ENCODE results near the gene LRP2. TPM values are rescaled to one million over a fixed set of nuclear protein-coding genes. Genes with fewer than 3 reads are reported as not detected.

Gene LRP2
- total RNA-seq, 4 donors from 2014 or later = under 0.01 to 0.35 (median 0.06) TPM; not detected in 1

DNA sequence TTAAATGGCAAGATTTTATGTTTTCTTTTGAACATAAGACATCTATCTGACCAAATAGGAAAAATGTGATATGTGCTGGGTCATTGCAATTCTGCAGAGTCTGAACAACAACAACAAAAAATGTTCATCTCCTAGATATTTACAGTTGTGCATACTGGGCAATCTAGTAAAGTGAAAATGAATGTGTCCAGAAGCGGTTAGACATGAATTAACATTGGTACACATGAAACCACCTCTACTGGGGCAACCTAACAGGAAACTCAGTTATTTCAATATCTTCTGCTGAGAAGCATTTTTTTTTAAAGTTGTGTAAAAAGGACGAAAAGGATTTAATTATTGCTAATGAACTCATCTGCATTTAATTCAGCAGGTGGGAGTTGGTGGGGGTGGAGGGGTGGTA lies 216.1 kb downstream of the LRP2 start:
- no peak overlapping the region for H3K4me3 ChIP-seq
- H3K9me3 ChIP-seq = no peaks in the 10 kb centered on the region
- no peak overlapping the region for H3K27ac ChIP-seq
- H3K27me3 ChIP-seq = no peaks in the 10 kb centered on the region
- intact Hi-C loops (cut with DNase I; ENCODE audit: low total_unique reads) = no loop called here
- DNase-seq = no peak
- no peaks in the 10 kb centered on the region for H3K4me1 ChIP-seq
- no peaks in the 10 kb centered on the region for H3K36me3 ChIP-seq
- TF ChIP-seq, protein P1, sequence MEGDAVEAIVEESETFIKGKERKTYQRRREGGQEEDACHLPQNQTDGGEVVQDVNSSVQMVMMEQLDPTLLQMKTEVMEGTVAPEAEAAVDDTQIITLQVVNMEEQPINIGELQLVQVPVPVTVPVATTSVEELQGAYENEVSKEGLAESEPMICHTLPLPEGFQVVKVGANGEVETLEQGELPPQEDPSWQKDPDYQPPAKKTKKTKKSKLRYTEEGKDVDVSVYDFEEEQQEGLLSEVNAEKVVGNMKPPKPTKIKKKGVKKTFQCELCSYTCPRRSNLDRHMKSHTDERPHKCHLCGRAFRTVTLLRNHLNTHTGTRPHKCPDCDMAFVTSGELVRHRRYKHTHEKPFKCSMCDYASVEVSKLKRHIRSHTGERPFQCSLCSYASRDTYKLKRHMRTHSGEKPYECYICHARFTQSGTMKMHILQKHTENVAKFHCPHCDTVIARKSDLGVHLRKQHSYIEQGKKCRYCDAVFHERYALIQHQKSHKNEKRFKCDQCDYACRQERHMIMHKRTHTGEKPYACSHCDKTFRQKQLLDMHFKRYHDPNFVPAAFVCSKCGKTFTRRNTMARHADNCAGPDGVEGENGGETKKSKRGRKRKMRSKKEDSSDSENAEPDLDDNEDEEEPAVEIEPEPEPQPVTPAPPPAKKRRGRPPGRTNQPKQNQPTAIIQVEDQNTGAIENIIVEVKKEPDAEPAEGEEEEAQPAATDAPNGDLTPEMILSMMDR (IDR thresholded peaks at IDR 0.05) = no peak
- no peak for TF ChIP-seq POLR2A (IDR thresholded peaks at IDR 0.05)

DNA sequence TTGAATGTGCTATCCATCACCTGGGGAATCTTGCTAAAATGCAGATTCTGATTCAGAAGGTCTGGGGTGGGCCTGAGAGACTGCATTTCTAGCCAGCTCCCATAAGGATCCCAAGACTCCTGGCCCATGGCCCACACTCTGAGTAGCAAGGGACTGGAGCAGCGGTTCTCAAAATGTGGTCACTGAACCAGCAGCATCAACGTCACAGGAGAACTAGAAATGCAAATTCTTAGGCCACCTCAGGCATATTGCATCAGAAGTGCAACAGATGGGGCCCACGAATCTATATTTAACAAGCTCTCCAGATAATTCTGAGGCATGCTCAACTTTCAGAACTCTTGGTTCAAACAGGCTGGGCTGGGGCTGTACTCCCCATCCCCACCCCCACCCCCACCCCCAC lies 218.3 kb downstream of the LRP2 start:
- no peaks in the 10 kb centered on the region for H3K27me3 ChIP-seq
- TF ChIP-seq POLR2A (IDR thresholded peaks at IDR 0.05) = no peak
- TF ChIP-seq, protein P1 (IDR thresholded peaks at IDR 0.05) = no peak
- DNase-seq = no peak
- H3K4me1 ChIP-seq = no peaks in the 10 kb centered on the region
- H3K27ac ChIP-seq = no peak overlapping the region
- intact Hi-C loops (cut with DNase I; ENCODE audit: low total_unique reads) = no loop called here
- no peak overlapping the region for H3K4me3 ChIP-seq
- H3K9me3 ChIP-seq = no peaks in the 10 kb centered on the region
- H3K36me3 ChIP-seq = no peaks in the 10 kb centered on the region

DNA sequence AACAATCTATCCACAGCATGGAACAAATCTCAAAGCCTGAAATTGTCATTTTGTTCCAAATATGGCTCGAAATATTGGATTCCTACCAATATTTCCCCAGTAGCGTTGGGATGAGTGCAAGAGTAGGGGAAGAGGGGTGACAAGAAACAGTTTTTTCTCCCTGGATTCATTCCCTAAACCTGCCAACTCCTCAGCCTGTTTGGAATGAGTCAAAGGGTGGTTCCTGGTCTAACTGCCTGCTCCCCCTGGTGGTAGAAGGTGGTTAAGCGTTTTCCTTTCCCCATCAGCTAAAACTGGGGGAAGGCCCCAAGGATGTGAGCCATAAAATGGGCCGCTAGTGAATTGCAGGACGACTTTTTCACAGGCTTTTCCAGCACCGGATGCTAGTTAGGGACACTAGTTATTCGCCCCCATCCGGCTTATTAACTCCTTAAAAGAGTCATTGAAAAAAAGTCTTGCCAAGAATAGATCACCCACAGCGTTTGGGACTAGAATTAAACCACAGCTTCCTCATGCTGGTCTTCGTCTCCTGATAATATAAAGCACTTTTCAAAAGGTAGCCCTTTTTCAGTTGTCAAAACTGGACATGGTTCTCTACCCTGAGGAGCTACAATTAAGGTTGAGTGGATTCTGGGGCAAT lies 220.5 kb downstream of the LRP2 start:
- DNase-seq = peak in 1 of 2 donors; percentile 15
- intact Hi-C loops (cut with DNase I; ENCODE audit: low total_unique reads) = no loop called here
- H3K36me3 ChIP-seq = no peaks in the 10 kb centered on the region
- no peaks in the 10 kb centered on the region for H3K27me3 ChIP-seq
- H3K27ac ChIP-seq = no peak overlapping the region
- no peaks in the 10 kb centered on the region for H3K4me1 ChIP-seq
- H3K4me3 ChIP-seq = no peak overlapping the region
- no peak for TF ChIP-seq POLR2A (IDR thresholded peaks at IDR 0.05)
- TF ChIP-seq, protein P1 (IDR thresholded peaks at IDR 0.05) = peak; percentile 7 to 37 (median 24)
- no peaks in the 10 kb centered on the region for H3K9me3 ChIP-seq

DNA sequence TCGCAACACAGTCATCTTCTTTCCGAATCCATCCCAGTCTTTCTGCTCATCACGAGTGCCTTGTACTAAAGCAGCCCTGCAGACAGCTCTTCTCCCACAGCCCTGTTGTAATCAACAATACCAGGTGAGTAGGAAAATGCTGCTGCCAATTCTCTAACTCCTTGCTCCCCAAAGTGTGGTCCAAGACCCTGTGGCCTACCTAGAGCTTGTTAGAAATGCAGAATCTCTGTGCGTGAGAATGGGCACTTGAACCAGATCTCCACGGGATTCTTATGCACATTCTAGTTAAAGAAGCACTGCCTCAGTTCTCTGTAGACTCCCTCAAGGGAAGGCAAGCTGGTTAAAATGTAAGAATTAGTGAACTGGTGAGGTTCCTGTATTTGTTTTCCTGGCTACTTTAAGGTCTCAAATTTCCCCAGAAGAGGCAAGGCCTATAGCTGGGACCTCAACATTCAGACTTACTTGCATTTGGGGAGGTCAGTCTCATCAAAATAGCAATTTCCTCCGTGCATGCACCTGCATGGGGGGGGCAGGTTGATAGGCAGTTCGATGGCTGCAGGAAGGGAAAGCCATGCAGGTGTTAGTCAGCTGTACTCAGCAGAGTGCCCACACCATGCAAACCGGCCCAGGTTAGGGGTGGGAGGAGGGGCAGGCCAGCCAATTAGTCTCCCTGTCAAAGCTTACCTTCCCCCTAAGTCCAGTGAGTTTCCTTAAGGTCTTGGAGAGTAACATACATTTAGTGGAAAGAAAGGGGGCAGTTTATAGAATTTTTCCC lies 222.2 kb downstream of the LRP2 start:
- no peaks in the 10 kb centered on the region for H3K27me3 ChIP-seq
- no peaks in the 10 kb centered on the region for H3K9me3 ChIP-seq
- DNase-seq = no peak
- no peak overlapping the region for H3K27ac ChIP-seq
- H3K4me1 ChIP-seq = no peaks in the 10 kb centered on the region
- H3K36me3 ChIP-seq = no peaks in the 10 kb centered on the region
- intact Hi-C loops (cut with DNase I; ENCODE audit: low total_unique reads) = no loop called here
- TF ChIP-seq POLR2A (IDR thresholded peaks at IDR 0.05) = no peak
- TF ChIP-seq, protein P1 (IDR thresholded peaks at IDR 0.05) = no peak
- no peak overlapping the region for H3K4me3 ChIP-seq

DNA sequence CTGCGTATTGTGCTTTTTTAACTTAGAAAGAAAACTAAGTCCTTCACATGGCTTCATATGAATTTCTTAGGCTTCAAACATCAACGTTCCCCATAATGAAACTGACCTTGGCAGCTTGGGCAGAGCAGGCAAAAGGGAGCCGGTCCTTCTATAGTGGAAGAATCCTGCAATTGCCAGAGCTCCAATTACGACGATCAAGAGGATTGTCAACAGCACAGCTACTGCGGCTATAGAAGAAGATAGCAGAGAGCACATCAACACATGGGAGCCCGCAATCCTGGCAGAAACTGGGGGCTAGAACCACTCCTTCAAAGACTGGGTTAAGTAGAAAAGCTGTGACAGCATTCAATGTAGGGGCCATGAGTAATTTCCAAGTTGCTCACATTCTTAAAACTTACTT lies 223.2 kb downstream of the LRP2 start:
- H3K36me3 ChIP-seq = no peaks in the 10 kb centered on the region
- H3K9me3 ChIP-seq = no peaks in the 10 kb centered on the region
- no peak for DNase-seq
- TF ChIP-seq, protein P1 (IDR thresholded peaks at IDR 0.05) = no peak
- TF ChIP-seq POLR2A (IDR thresholded peaks at IDR 0.05) = no peak
- intact Hi-C loops (cut with DNase I; ENCODE audit: low total_unique reads) = no loop called here
- H3K4me1 ChIP-seq = no peaks in the 10 kb centered on the region
- H3K27ac ChIP-seq = no peak overlapping the region
- H3K27me3 ChIP-seq = no peaks in the 10 kb centered on the region
- H3K4me3 ChIP-seq = no peak overlapping the region

All from uterus (tissue), 4 donors.